H9 (cell line): ENCODE measurements around the gene PKD1. TPM values are rescaled to one million over a fixed set of nuclear protein-coding genes. Genes with fewer than 3 reads are reported as not detected.

Experiments
- DNase-seq: peaks from one replicate; pipeline ENCODE4 v3.0.0-alpha.2; 2017
- H2AFZ ChIP-seq: one replicate; pipeline ENCODE4 v1.6.1; 2013; ENCODE audit warnings: mild to moderate bottlenecking, low read length, control low read depth, moderate library complexity
- H2AK5ac ChIP-seq: 2 replicates; pipeline ENCODE4 v1.6.1; 2013; ENCODE audit warnings: low read length, control low read depth, mixed read lengths; ENCODE audit not compliant: insufficient read length
- H2BK120ac ChIP-seq: one replicate; pipeline ENCODE4 v1.6.1; 2013; ENCODE audit warnings: low read depth, mild to moderate bottlenecking, low read length, control low read depth, inconsistent platforms; ENCODE audit not compliant: poor library complexity, severe bottlenecking
- H2BK12ac ChIP-seq: 2 replicates; pipeline ENCODE4 v1.6.1; 2013; ENCODE audit warnings: low read length, control low read depth, mixed read lengths, low read depth; ENCODE audit not compliant: insufficient read length
- H2BK15ac ChIP-seq: 2 replicates; pipeline ENCODE4 v1.6.1; 2013; ENCODE audit warnings: low read depth, low read length, control low read depth
- H2BK20ac ChIP-seq: one replicate; pipeline ENCODE4 v1.6.1; 2013; ENCODE audit warnings: low read depth, mild to moderate bottlenecking, low read length, control low read depth, inconsistent platforms; ENCODE audit not compliant: poor library complexity, severe bottlenecking
- H2BK5ac ChIP-seq: 2 replicates; pipeline ENCODE4 v1.6.1; 2013; ENCODE audit warnings: low read length, control low read depth, mixed read lengths; ENCODE audit not compliant: insufficient read length
- H3K14ac ChIP-seq: 2 replicates; pipeline ENCODE4 v1.6.1; 2013; ENCODE audit warnings: low read length, control low read depth; ENCODE audit not compliant: insufficient read depth
- H3K18ac ChIP-seq: 2 replicates; pipeline ENCODE4 v1.6.1; 2013; ENCODE audit warnings: low read depth, mild to moderate bottlenecking, mixed read lengths, low read length, control low read depth; ENCODE audit not compliant: insufficient read length
- H3K23ac ChIP-seq: 2 replicates; pipeline ENCODE4 v1.6.1; 2013; ENCODE audit warnings: low read length, control low read depth, mixed read lengths, low read depth; ENCODE audit not compliant: insufficient read length
- H3K23me2 ChIP-seq: 2 replicates; pipeline ENCODE4 v1.6.1; 2013; ENCODE audit warnings: low read depth, mild to moderate bottlenecking, mixed read lengths, low read length, control low read depth; ENCODE audit not compliant: insufficient read length, poor library complexity, severe bottlenecking
- H3K27ac ChIP-seq: 2 replicates; pipeline ENCODE4 v1.5.1; 2013; ENCODE audit warnings: low read length, control low read depth, mixed read lengths, low read depth; ENCODE audit not compliant: insufficient read length
- H3K27me3 ChIP-seq: 2 replicates; pipeline ENCODE4 v1.6.1; 2013; ENCODE audit warnings: low read length, control low read depth, inconsistent platforms; ENCODE audit not compliant: insufficient read depth
- H3K4ac ChIP-seq: 2 replicates; pipeline ENCODE4 v1.6.1; 2013; ENCODE audit warnings: low read depth, mild to moderate bottlenecking, control low read depth, inconsistent platforms, low read length, moderate library complexity
- H3K4me1 ChIP-seq: 2 replicates; pipeline ENCODE4 v1.6.1; 2013; ENCODE audit warnings: low read length, control low read depth, inconsistent platforms; ENCODE audit not compliant: insufficient read depth
- H3K4me2 ChIP-seq: 2 replicates; pipeline ENCODE4 v1.6.1; 2013; ENCODE audit warnings: low read length, control low read depth, mixed read lengths; ENCODE audit not compliant: insufficient read length, insufficient read depth
- H3K56ac ChIP-seq: 2 replicates; pipeline ENCODE4 v1.6.1; 2013; ENCODE audit warnings: low read depth, mild to moderate bottlenecking, mixed read lengths, low read length, control low read depth; ENCODE audit not compliant: insufficient read length
- H3K79me1 ChIP-seq: 2 replicates; pipeline ENCODE4 v1.6.1; 2013; ENCODE audit warnings: low read depth, mild to moderate bottlenecking, moderate library complexity, low read length, control low read depth, inconsistent platforms; ENCODE audit not compliant: insufficient read depth, poor library complexity, severe bottlenecking
- H3K79me2 ChIP-seq: 2 replicates; pipeline ENCODE4 v1.6.1; 2013; ENCODE audit warnings: low read length, control low read depth, inconsistent platforms; ENCODE audit not compliant: insufficient read depth
- H3K9ac ChIP-seq: 2 replicates; pipeline ENCODE4 v1.6.1; 2013; ENCODE audit warnings: low read length, control low read depth, mixed read lengths; ENCODE audit not compliant: insufficient read length; ENCODE audit errors: extremely low read depth
- H3K9me3 ChIP-seq: one replicate; pipeline ENCODE4 v1.6.1; 2013; ENCODE audit warnings: low read depth, low read length, inconsistent platforms; ENCODE audit not compliant: control insufficient read depth
- H3T11ph ChIP-seq: one replicate; pipeline ENCODE4 v1.6.1; 2013; ENCODE audit warnings: mild to moderate bottlenecking, low read length, control low read depth, inconsistent platforms
- H4K20me1 ChIP-seq: one replicate; pipeline ENCODE4 v1.6.1; 2013; ENCODE audit not compliant: control insufficient read depth, insufficient read length, insufficient read depth
- H4K5ac ChIP-seq: 2 replicates; pipeline ENCODE4 v1.6.1; 2013; ENCODE audit warnings: low read depth, mild to moderate bottlenecking, mixed read lengths, low read length, control low read depth; ENCODE audit not compliant: insufficient read length
- H4K8ac ChIP-seq: replicated peaks from 2 replicates; pipeline ENCODE4 v1.6.1; 2013; ENCODE audit warnings: low read length, control low read depth, mixed read lengths, low read depth; ENCODE audit not compliant: insufficient read length
- H4K91ac ChIP-seq: 2 replicates; pipeline ENCODE4 v1.6.1; 2013; ENCODE audit warnings: low read depth, mild to moderate bottlenecking, moderate library complexity, mixed read lengths, low read length, control low read depth; ENCODE audit not compliant: insufficient read length
- H3K27ac Mint-ChIP-seq, 3 experiments: 2 replicates in 2 of 3; 3 replicates in 1 of 3; pipeline ENCODE4 v1.8.0; 2020 to 2021; ENCODE audit warnings: mixed read lengths in 3 of 3, mild to moderate bottlenecking in 1 of 3, moderate library complexity in 1 of 3
- H3K27me3 Mint-ChIP-seq: 2 replicates; pipeline ENCODE4 v1.8.0; 2021; ENCODE audit warnings: low read depth, mild to moderate bottlenecking, moderate library complexity, mixed read lengths
- H3K36me3 Mint-ChIP-seq, 3 experiments: 2 replicates in 2 of 3; 3 replicates in 1 of 3; pipeline ENCODE4 v1.8.0; 2020 to 2021; ENCODE audit warnings: low read depth in 3 of 3, mixed read lengths in 3 of 3; ENCODE audit not compliant: insufficient read depth in 1 of 3
- H3K4me1 Mint-ChIP-seq, 2 experiments: 2 replicates each; pipeline ENCODE4 v1.8.0; 2020; ENCODE audit warnings: mixed read lengths in 2 of 2
- H3K4me3 Mint-ChIP-seq, 2 experiments: 2 replicates in 1 of 2; 3 replicates in 1 of 2; pipeline ENCODE4 v1.8.0; 2020 to 2021; ENCODE audit warnings: mild to moderate bottlenecking in 2 of 2, mixed read lengths in 2 of 2, moderate library complexity in 1 of 2
- H3K9me3 Mint-ChIP-seq, 2 experiments: 2 replicates in 1 of 2; 3 replicates in 1 of 2; pipeline ENCODE4 v1.8.0; 2020; ENCODE audit warnings: mild to moderate bottlenecking in 2 of 2, mixed read lengths in 2 of 2, moderate library complexity in 1 of 2
- CTCF ChIP-seq: fragments of 200-600 bp; sonication (generic); conservative IDR thresholded peaks from 3 replicates; pipeline ENCODE4 v1.8.0; 2021; ENCODE audit warnings: antibody characterized with exemption, mild to moderate bottlenecking
- WGBS: extraction: QIAGEN DNeasy Blood & Tissue Kit; methylation state at CpG from one replicate; pipeline ENCODE4 v1.1.7; 2013; ENCODE audit warnings: missing lambda C conversion rate, low lambda C conversion rate, mixed read lengths; ENCODE audit not compliant: insufficient read length; ENCODE audit errors: extremely low coverage; 5-methylcytosine and 5-hydroxymethylcytosine counted together
- total RNA-seq: library from RNA; stranded (reverse); gene quantifications from 2 replicates; pipeline ENCODE4 v1.2.1, GENCODE V29; 2021

PKD1 gene
- total RNA-seq, 1 experiment from 2014 or later, result 88.0 TPM

GRCh38 chr16:2162676-2163118 is 27.0 kb upstream of the PKD1 start:
- Histone ChIP-seq H2BK12ac (no peak overlapping the region), H3K27ac (no peak overlapping the region), H3K27me3 (no peaks in the 10 kb centered on the region), H3K79me2 (peaks cover 31% of the 10 kb centered on the region; the same call in 1 of the 2 replicates), H3K23ac (no peak overlapping the region), H3K9ac (no peak overlapping the region), H4K91ac (no peak overlapping the region), H3K9me3 (no peaks in the 10 kb centered on the region), H3K56ac (no peak overlapping the region), H3K4me2 (no peak overlapping the region), H3K4ac (no peak overlapping the region), H2BK120ac (no peak overlapping the region), H4K5ac (no peak overlapping the region), H3T11ph (no peak overlapping the region), H3K79me1 (peaks cover 9% of the 10 kb centered on the region), H3K14ac (no peak overlapping the region), H4K20me1 (peaks cover 2% of the 10 kb centered on the region), H2AK5ac (no peak overlapping the region), H3K18ac (no peak overlapping the region), H3K4me1 (no peaks in the 10 kb centered on the region), H2AFZ (no peak overlapping the region), H4K8ac (no peak overlapping the region), H3K23me2 (no peaks in the 10 kb centered on the region), H2BK20ac (no peak overlapping the region), H2BK5ac (no peak overlapping the region), H2BK15ac (no peak overlapping the region)
- Mint-ChIP-seq H3K9me3 (no peaks in the 10 kb centered on the region), H3K27ac (no peak overlapping the region), H3K4me1 (peaks cover 3 to 14% of the 10 kb centered on the region in 2 experiments; a peak in 3 of 4 replicates), H3K27me3 (no peaks in the 10 kb centered on the region), H3K36me3 (peaks cover 9 to 28% (median 24%) of the 10 kb centered on the region in 3 experiments), H3K4me3 (no peak overlapping the region)
- WGBS, result no CpG with 5 or more reads among the region's 13 CpGs
- no peak for TF ChIP-seq CTCF
- no peak for DNase-seq
